ENCODE data around the gene ATP8A2.

DNA sequence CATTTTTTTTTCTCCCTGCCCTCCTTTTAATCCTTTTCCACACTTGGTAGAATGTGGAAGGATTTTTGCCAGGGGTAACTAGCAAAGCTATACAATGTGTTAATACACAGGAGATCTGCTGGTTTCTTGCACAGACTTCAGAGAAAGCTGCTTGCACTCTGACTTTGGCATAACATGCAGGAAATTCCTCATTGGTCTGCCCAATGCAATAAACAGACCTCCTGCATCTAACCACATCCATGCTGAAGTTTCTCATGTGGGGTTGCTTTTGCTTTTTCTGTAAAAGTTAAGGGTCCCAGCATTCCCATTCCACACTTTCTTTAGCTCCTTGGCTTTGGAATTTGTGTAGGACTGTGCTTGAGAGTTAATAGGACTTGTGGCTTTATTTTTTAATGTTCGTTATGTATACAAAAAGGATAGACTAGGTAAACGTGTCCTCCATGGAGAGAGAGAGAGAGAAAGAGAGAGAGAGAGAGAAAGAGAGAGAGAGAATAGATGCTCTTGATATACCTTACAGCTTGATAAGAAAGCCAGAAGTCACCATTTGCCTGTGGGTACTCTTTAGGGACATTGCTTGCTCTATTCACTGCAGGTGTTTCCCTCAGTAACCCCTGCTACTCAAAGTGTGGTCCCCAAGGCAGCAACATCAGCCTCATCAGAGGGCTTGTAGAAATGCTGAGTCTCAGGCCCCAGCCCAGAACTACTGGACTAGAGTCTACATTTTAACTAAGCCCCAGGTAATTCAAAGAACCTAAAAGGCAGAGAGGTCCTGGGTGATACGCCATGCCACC is 509.6 kb downstream of the ATP8A2 start:
- TF ChIP-seq POLR2AphosphoS5 (IDR thresholded peaks at IDR 0.05; ENCODE audit: low read depth, low read length) (no peak), FOXP2 (optimal IDR thresholded peaks at IDR 0.05; ENCODE audit: borderline replicate concordance, extremely low read depth, extremely low read length, insufficient read depth) (no peak), TAF1 (IDR thresholded peaks at IDR 0.05; ENCODE audit: borderline replicate concordance, insufficient read depth, low read length) (no peak)
- TF ChIP-seq, protein P1, sequence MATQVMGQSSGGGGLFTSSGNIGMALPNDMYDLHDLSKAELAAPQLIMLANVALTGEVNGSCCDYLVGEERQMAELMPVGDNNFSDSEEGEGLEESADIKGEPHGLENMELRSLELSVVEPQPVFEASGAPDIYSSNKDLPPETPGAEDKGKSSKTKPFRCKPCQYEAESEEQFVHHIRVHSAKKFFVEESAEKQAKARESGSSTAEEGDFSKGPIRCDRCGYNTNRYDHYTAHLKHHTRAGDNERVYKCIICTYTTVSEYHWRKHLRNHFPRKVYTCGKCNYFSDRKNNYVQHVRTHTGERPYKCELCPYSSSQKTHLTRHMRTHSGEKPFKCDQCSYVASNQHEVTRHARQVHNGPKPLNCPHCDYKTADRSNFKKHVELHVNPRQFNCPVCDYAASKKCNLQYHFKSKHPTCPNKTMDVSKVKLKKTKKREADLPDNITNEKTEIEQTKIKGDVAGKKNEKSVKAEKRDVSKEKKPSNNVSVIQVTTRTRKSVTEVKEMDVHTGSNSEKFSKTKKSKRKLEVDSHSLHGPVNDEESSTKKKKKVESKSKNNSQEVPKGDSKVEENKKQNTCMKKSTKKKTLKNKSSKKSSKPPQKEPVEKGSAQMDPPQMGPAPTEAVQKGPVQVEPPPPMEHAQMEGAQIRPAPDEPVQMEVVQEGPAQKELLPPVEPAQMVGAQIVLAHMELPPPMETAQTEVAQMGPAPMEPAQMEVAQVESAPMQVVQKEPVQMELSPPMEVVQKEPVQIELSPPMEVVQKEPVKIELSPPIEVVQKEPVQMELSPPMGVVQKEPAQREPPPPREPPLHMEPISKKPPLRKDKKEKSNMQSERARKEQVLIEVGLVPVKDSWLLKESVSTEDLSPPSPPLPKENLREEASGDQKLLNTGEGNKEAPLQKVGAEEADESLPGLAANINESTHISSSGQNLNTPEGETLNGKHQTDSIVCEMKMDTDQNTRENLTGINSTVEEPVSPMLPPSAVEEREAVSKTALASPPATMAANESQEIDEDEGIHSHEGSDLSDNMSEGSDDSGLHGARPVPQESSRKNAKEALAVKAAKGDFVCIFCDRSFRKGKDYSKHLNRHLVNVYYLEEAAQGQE (IDR thresholded peaks at IDR 0.05; ENCODE audit: insufficient read depth in 1 of 2, low read depth in 2 of 2, low read length in 2 of 2), result no peak

Data from PFSK-1 (cell line).